ENCODE results near the gene ULK1.

ULK1 gene

DNA sequence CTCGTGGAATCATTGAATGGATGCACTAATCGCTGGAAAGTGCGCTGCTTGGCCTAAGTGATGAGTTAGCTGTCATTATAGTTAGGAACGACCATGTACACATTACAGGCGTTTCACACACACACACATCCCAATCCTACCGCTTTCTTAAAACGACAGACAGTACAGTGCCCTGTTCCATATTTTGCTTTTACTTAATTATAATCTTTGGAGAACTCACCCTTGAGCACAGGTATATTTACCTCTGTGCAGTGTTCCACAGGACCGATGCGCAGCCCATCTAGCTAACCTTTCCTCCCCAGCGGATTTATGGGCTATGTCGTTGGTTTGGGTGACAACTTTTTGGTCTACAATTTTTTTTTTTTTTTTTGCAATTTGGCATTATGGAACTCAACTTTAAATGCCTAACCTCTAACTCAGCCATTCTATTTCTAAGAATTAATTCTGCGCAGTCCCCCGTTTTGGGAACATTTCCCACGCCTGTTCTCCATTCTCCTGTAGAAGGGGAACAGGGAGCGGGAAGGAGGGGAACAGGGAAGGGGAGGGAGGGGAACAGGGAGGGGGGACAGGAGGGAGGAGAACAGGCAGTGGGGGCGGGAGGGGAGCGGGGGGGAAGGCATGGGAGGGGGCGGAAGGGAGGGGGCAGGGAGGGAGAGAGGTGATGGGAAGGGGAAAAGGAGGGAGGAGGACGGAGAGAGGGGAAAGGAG lies 663 bp upstream of the ULK1 start:
- DNase-seq, result no peak

DNA sequence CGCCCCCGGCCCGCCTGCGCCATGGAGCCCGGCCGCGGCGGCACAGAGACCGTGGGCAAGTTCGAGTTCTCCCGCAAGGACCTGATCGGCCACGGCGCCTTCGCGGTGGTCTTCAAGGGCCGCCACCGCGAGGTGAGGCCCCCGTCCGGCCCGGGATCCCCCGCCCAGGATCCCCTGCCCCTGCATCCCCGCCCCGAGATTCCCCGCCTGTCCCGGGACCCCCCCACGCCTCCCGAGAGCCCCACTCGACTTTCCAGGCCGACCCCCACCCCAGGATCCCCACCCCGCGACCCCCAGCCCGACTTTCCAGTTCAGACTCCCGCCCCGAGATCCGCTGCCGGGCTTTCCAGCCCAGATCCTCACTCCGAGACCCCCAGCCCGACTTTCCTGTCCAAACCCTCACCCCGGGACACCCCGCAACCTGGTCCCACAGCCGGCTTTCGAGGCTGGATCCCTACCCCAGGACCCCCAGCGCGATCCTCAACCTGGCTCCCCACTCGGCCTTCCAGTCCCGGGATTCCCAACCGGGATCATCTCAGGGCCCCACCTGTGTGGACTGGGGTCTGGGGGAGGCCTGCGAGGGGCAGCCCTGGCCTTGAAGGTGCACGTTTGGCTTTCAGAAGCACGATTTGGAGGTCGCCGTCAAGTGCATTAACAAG lies 688 bp downstream of the ULK1 start:
- DNase-seq, result no peak

DNA sequence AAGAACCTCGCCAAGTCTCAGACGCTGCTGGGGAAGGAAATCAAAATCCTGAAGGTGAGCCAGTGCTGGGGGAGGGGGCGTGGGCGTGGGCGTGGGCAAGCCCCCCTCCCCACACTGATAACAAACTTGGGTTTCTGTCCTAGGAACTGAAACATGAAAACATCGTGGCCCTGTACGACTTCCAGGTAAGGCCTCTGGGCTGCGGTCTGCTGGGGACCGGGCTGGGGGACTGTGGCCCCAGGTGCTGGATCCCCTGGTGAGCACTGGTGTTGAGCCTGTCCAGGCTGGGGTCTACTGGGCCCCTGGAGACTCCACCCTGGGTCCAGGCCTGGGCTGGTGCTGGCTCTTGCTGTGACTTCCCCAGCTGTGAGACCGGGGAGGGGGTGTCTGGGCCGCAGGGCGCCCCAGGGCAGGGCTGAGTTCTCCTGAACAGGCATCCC lies 1.2 kb downstream of the ULK1 start:
- no peak for DNase-seq

DNA sequence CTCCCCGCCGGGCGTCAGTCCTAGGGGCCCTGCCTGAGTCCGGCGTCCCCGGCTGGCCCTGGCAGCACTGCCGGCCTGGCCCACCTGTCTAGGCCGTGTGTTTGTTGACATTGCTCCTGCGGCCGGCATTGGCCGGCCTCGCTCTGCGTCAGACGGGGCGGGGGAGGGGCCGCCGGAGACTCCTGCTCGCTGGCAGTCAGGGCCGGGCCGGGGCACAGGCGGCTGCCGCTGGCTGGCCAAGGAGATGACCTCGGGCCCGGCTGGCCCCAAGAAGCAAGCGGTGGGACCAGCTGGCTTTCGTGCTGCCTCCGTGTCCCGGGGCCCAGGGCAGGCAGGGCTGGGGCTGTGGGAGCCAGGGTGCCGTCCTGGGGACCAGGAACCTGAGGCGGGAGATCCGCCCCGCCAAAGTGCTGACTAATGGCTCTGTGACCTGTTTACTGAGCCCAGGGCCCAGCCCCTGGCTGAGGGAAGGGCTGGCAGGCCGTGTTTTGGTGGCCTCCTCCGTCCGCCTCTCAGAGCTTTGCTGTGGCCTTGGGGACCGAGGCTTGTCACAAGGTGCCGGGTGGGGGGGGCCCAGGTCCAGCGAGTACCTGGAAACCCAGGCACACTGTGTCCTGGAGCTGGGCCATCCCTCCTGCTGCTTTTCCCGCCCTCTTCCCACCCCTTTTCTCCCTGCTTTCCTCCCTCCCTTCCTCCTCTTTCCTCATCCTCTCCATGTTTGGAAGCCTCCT lies 1.8 kb downstream of the ULK1 start:
- peak; percentile 22 for DNase-seq

DNA sequence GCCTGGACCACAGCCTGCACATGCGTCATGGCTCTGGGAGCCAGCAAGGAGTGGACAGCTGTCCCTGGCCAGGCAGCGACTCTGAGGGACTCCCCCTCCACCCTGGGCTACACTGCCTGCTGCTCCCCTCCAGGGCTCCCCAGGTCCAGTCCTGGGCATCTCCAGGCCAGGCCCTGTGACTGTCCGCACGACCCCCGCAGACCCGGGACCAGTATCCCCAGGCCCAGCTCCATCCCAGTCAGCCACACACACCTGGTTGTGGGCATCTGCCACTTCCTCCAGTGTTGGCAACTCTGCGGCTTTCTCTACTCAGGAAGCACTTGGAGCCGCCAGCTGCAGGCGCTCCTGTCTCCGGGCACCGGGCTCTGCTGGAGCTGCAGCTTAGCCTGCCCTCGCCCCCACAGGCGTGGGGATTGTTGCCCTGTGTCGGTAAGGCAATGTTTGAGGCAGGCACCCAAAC lies 2.4 kb downstream of the ULK1 start:
- no peak for DNase-seq

DNA sequence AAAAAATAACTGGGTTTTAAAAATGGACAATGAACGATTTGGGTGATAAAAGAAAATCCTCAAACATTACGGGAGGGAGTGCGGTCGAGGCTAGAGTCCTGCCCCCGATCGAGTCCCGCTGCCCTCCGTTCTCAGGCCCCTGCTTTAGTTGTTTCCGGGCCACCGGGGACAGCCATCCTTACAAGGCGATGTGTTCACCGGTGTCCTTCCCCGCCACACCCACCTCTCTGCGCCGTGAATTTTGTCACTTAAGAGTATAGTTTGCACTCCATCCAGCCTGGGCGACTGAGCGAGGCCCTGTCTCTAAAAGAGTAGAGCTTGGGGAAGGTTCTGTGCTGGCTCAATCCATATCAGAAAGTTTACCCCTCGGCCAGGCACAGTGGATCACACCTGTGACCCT lies 2.9 kb downstream of the ULK1 start:
- no peak for DNase-seq

DNA sequence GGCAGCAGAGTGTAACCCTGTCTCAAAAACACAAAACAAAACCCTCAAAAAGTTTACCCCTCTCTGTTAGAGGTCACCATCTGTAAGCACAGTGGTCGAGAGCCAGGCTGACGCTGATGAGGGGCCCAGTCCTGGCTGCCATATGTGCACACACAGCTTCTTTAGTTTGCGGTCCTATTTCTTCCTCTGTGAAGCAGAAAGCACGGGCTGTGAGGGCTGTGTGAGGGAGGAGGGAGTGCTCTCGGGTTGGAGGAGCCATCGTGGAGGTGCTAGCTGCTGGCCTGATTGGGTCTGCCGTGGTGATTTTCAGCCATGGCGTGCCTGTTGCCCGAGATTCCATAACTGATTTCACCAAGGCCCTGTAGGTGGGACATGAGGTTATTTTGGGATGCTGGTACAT lies 3.5 kb downstream of the ULK1 start:
- no peak for DNase-seq

DNA sequence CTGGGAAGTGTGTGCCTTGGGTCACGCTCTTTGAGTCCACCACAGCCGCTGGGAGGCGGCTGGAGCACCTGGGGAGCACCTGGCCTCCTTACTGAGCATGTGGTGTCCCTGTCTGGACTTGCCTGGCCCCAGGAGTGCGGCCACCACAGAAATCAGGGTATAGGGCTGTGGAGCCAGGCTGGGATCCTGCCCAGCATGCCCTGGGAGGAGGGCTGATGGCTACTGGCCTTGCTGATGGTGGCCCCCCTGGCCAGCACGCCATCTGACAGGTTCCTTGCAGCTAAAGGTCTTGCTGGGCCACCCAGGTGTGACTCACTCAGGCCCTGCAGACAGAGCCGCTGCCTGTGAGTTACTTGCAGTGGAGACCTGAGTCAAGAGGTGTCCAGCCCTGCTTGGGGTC lies 6.0 kb downstream of the ULK1 start:
- DNase-seq, result no peak

DNA sequence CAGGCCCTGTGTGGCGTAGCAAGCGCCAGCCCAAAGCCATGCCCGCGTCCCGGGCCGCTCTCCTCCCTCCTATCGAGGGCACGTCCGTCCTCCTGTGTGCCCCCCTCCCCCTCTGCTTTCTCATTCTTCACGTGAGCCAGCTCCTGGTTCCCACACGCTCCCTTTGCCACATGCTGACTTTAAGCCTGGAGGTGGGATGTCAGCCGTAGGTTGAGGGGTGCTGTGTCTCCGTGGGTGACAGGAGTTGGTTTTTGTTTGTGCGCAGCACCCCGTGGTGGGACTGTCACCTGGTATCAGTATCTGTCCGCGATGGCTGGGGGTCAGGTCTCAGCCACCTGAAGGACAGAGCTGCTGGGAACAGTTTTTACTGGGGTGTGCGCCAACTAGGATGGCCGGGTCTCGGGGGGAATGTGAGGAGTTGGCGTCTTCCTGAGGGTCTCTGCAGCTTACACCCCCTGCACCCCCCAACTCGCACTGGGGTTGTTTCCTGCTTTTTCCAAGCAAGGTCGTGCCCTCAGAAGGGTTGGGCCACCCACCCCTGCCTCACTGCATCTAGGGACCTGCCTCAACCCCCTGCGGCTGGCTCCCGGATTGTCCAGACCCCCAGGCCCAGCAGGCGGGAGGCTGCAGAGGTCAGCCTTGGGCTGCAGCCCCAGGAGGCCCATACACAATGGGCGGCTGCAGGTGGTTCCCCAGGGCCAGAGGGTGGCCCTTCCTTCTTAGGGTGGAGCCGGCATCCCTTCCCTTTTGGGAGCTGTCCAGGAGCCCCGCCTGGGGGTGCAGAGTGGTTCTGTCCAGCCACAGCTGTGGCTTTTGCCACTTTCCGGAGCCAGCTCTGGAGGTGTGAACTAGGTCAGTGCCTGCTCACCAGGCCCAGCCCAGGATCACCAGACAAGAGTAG lies 7.3 kb downstream of the ULK1 start:
- no peak for DNase-seq

DNA sequence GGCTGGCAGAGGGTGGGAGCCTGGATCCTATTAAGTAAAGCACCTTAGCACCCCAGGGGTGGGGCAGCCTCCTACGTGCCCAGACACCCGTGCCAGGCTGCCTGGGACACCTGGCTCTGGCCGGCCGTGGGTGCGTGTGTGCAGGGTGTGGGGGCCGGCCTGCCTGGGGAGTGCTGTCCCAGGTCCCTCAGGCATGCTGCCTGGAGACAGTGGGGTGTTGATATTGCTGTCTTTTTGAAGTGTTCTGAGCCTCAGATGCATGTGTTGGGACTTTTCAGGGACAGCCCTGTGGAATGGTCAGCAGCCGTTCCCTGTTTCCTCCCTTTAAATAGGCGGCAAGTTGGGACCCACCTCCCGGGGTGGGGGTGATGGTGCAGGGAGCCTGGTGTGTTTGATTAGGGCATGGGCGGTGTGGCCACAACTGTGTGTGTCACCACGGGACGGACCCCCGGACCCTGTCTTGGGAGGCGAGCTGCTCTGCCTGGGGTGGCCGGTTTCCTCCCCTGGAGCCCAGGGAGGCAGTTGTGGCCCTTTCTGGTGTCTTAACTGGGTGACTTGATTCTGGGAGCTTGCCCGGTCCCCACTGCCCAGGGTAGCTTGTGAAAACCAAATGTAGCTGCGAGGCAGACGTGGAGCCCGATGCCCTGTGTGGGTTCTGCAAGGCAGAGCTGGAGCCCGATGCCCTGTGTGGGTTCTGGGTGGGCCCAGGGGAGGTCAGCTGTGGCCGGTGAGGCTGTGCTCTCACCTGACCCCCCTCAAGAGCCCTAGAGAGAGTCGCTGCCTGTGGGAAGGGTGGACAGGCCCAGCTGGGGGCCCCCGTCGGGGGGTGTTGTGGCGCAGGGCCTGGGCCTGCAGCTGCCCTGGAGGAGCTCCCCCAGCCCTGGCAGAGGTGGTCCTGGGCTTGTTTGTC lies 8.2 kb downstream of the ULK1 start:
- no peak for DNase-seq

DNA sequence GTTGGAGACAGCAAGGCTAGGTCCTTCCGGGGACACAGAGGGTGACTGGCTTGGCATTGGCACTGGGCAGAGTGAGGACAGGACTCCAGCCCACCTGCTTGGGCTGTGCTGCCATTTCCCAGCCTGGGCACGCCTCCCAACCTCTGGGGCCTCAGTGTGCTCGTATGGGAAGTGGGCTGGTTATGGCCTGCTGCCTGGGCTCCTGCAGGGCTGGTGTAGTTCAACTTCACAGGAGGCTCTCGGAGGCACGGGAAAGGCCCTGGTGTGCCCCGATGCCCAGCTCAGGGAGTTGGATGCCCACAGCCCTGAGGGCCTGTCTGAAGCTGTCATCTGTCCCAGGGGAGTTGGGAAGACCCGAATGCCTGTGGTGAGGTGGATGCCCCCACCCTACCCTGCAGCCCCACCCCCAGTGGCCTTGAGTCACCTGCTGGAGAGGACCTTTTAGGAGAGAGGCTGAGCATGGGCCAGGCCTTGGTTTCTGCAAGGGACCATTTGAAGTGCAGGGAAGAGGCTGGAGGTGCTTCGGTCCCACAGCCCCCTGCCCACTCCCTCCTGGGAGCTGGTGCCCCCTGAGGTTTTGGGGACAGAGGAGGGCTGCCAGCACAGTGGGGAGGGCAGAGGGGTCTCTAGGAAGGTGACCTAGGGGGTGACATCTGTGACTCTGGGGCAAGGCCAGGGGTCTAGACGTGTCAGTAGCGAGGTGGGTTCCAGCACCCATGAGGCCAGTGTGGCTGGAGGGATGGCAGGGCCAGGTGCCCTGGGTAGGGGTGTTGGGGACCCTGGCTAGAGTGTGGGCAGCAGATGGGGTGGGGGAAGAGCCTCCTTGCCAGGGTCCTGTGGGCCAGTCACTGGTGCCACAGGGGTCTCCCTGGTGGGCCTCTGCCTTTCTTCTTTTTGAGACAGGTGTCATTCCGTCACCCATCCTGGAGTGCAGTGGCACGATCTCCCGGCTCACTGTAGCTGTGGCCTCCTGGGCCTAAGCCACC lies 9.1 kb downstream of the ULK1 start:
- DNase-seq, result no peak

DNA sequence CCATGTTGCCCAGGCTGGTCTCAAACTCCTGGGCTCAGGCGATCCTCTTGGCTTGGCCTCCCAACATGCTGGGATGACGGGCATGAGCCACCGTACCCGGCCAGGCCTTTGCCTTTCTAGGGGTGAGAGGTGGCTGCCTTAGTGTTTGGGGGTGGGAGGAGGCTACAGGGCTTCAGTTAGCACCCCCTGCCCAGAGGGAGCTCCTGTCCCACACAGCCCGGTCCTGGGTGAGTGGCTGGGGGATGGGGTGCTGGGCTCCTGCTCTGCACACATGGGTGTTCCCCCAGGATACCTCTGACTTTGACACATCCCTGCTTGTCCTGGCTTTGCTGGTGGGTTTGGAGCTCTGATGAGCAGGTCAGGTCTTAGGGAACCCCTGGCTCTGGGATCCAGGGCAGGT lies 9.9 kb downstream of the ULK1 start:
- DNase-seq, result no peak

DNA sequence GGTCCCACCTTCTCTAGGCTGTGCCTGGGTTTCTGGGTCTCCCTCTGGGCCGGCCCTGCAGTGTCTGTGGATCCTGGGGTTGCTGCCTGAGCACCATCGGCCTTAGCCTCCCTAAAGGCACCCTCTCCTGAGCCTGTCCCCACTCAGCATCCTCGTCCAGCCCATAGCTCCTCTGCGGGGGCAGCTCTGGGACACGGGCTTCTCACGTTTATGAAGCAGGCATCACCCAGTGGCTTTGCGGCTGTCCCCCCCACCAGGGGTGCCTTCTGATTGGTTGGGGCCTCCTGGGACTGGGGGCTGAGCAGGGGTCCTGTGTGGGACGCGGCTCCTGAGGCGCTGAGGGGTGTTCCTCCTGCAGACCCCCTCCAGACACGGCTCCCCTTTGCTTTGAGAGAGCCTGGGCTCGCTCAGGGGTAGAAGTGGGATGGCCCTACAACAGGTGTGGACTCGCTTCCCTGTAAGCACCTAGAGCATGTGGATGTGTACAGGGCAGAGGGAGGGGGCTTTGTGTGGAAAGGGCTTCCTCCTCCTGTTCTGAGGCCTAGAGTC lies 10.7 kb downstream of the ULK1 start:
- DNase-seq, result no peak

DNA sequence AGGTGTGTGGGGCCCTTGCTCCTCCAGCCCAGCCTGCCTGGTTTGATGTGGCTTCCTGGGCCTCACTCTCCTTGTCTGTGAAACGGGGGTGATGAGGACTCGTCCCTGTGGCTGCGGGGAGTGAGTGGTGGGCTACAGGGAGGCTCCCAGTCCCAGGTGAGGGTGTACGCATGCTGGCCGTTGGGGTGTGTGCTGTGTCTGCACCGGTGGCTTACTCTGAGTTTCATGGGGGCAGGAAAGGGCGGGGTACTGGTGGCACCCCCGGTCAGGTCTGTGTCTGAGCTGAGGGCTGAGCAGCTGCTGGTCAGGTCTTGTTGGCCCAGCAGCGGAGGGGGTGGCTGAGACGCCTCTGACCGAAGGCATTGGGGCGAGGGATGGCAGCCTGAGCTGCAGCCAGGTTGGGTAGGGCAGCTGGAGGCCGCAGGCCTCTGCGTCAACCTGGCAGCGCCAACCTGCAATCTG lies 11.2 kb downstream of the ULK1 start:
- DNase-seq, result no peak

DNA sequence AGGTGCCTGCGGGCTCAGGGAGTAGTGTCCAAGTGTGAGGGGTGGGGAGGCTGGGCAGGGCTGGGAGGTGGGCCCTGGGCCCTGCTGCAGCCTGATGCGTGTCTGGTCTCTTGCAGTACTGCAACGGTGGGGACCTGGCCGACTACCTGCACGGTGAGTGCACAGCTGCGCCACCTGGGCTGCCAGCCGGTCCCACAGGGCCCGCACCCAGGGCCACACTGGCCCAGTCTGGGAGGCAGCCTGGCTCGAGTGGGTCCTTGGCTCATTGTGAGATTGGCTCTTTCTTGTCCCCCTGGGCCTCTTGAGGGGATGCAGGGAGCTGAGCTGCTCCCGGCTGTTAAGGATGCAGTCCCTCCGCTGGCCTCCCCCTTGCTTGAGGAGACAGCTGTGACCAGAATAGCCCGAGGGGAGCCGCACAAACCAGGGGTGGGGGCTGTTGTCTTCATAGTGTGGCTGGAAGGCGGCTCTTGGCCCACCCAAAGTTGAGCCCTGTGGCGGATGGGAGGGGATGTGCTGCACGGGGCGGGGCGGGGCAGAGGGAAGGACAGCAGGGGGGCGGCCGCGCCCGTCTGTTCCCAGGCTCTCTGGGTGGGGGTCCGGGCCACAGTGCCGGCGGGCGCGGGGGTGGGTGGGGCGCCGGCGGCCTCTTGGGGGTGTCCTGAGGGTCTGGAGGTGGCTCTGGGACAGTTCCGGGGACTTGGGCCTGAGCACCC lies 13.1 kb downstream of the ULK1 start:
- no peak for DNase-seq

DNA sequence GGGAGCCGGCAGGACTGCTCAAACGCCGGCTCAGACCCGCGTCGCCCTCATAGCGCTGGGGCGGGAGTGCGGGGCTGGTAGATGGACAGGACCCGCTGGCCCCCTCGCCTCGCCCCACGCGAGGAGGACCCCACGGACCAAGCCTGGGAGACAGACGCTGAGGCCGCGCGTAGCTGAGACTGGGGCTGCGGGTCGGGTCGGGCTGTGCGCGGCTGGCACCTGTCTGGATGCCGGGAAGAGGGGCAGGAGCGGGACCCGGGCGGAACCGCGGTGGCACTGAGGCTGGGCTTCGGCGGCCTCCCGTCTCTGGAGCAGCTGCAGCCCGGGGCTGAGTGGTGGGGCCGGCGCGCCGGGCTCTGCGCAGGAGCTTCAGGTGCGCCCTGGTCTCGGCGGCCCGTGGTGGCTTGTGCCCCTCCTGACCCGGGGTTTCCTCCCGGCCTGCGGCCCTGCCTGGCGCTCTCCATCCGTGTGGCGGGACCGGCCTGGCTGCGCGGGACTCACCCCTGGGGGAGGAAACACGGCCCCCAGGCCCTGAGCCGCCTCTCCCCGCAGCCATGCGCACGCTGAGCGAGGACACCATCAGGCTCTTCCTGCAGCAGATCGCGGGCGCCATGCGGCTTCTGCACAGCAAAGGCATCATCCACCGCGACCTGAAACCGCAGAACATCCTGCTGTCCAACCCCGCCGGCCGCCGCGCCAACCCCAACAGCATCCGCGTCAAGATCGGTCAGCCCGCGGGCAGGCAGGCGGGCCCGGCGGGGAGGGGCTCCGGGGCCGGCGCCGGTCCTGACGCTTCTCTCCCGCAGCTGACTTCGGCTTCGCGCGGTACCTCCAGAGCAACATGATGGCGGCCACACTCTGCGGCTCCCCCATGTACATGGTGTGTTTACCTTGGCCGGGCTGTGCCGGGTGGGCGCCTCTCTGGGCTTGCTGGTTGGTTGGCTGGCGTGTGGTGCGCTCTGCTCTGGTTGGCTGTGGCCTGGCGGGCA lies 14.0 kb downstream of the ULK1 start:
- no peak for DNase-seq

DNA sequence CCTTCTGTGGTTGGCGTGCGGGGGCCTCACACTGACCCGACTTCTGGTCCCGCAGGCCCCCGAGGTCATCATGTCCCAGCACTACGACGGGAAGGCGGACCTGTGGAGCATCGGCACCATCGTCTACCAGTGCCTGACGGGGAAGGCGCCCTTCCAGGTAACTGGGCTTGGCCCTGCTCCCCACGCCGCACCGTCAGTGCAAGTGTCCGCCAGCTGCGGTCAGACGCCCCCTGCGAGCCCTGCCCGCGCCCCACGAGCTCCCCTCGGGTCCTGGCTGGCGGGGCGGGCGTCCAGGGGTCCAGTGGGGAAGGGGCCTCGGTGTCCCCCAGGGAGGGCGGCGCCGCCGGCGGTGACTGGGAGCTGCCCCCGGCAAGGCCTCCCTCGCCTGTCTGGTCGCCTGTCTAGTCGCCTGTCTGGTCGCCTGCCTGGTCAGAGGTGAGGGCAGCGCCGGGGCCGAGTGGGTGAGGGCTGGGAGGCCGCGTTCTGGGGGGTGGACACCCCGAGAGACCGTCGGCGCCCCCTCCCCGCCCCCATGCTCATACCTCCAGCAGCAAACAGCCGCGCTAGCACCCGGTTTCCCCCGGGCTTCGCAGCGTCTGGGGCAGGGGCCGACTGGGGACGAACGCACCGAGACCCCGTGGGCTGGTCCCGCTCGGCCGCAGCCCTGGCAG lies 14.8 kb downstream of the ULK1 start:
- no peak for DNase-seq
